Fibroblast of lung (primary cell): ENCODE measurements around the gene RBM38. TPM values are rescaled to one million over a fixed set of nuclear protein-coding genes. Genes with fewer than 3 reads are reported as not detected.

Source experiments
- DNase-seq, 2 donors: peaks; one replicate each; pipeline versions ENCODE4 v3.0.0 to v3.0.0-alpha.2; 2010; ENCODE audit warnings: low read depth in 2 of 2
- H2AFZ ChIP-seq: 2 replicates; pipeline ENCODE4 v1.5.1; 2012; ENCODE audit warnings: low read length, control low read depth, inconsistent platforms
- H3K27ac ChIP-seq: 2 replicates; pipeline ENCODE4 v1.5.1; 2011; ENCODE audit warnings: low read length, control low read depth; ENCODE audit not compliant: insufficient read depth
- H3K27me3 ChIP-seq: 2 replicates; pipeline ENCODE4 v1.5.1; 2011; ENCODE audit warnings: mild to moderate bottlenecking, low read length; ENCODE audit not compliant: control insufficient read depth, insufficient read depth
- H3K36me3 ChIP-seq: 2 replicates; pipeline ENCODE4 v1.5.1; 2011; ENCODE audit warnings: low read length; ENCODE audit not compliant: control insufficient read depth, insufficient read depth
- H3K4me1 ChIP-seq: 2 replicates; pipeline ENCODE4 v1.5.1; 2011; ENCODE audit warnings: low read length; ENCODE audit not compliant: control insufficient read depth, insufficient read depth; ENCODE audit errors: extremely low read depth
- H3K4me2 ChIP-seq: 2 replicates; pipeline ENCODE4 v1.5.1; 2011; ENCODE audit warnings: low read length, control low read depth; ENCODE audit not compliant: insufficient read depth; ENCODE audit errors: extremely low read depth
- H3K4me3 ChIP-seq, 4 experiments: fragments of 200-600 bp in 1 of 4; sonication (generic) in 1 of 4; replicated peaks in 1 of 4; 2 replicates each; pipeline ENCODE4 v1.5.1; 2011 to 2016; ENCODE audit warnings: low read length in 4 of 4, low read depth in 3 of 4, mild to moderate bottlenecking in 3 of 4, control low read depth in 2 of 4, inconsistent platforms in 1 of 4, mixed read lengths in 1 of 4; ENCODE audit not compliant: insufficient read depth in 1 of 4; ENCODE audit errors: control extremely low read depth in 1 of 4
- H3K79me2 ChIP-seq: 2 replicates; pipeline ENCODE4 v1.5.1; 2012; ENCODE audit warnings: mild to moderate bottlenecking, low read length, inconsistent platforms; ENCODE audit not compliant: control insufficient read depth, insufficient read depth
- H3K9ac ChIP-seq: 2 replicates; pipeline ENCODE4 v1.5.1; 2011; ENCODE audit warnings: mild to moderate bottlenecking, low read length, control low read depth; ENCODE audit not compliant: insufficient read depth
- H3K9me3 ChIP-seq: 2 replicates; pipeline ENCODE4 v1.5.1; 2012; ENCODE audit warnings: low read depth, low read length; ENCODE audit not compliant: control insufficient read depth, insufficient read depth
- H4K20me1 ChIP-seq: 2 replicates; pipeline ENCODE4 v1.5.1; 2011; ENCODE audit warnings: low read length; ENCODE audit not compliant: control insufficient read depth, insufficient read depth; ENCODE audit errors: extremely low read depth
- CTCF ChIP-seq, 2 donors: IDR thresholded peaks in 1 of 2; conservative IDR thresholded peaks in 1 of 2; 1 replicate in 1 of 2; 2 replicates in 1 of 2; pipeline ENCODE4 v1.5.1; 2011 to 2012; ENCODE audit warnings: low read length in 2 of 2, control low read depth in 1 of 2, inconsistent platforms in 1 of 2, low read depth in 1 of 2, mild to moderate bottlenecking in 1 of 2
- EZH2 ChIP-seq: IDR thresholded peaks from 2 replicates; pipeline ENCODE4 v1.5.1; 2012; ENCODE audit warnings: low read length, control low read depth, mild to moderate bottlenecking; ENCODE audit errors: missing control alignments
- polyA plus RNA-seq, 2 donors: library from polyadenylated mRNA; depleted of rRNA in 1 of 2; stranded (reverse) in 1 of 2; unstranded in 1 of 2; fragments of >200 nt; gene quantifications; 2 replicates each; pipeline ENCODE4 v1.2.1, GENCODE V29; 2011 to 2012; ENCODE audit warnings: missing spikeins in 1 of 2
- total RNA-seq: library from RNA; depleted of rRNA; stranded (reverse); fragments of >200 nt; gene quantifications from 2 replicates; pipeline ENCODE4 v1.2.1, GENCODE V29; 2014

The RBM38 gene
- total and polyA plus RNA-seq, 2 donors (not counting 1 experiment from before 2014, with no cell fraction given), result 3.9 to 7.9 TPM

- no peak for DNase-seq
- peaks cover 7% of the 10 kb centered on the region for H3K36me3 ChIP-seq
- H3K79me2 ChIP-seq, result no peaks in the 10 kb centered on the region
- H3K27ac ChIP-seq, result no peak overlapping the region
- H3K9ac ChIP-seq, result no peak overlapping the region
- no peaks in the 10 kb centered on the region for H3K9me3 ChIP-seq
- no peak overlapping the region for H3K4me3 ChIP-seq
- TF ChIP-seq CTCF (conservative IDR thresholded peaks at IDR 0.05 in 1 of 2, IDR thresholded peaks at IDR 0.05 in 1 of 2; ENCODE audit: low read depth in 1 of 2, low read length in 2 of 2) (no peak), EZH2 (no peak)
- no peak overlapping the region for H2AFZ ChIP-seq
- H3K4me2 ChIP-seq, result no peak overlapping the region
- H3K27me3 ChIP-seq, result no peaks in the 10 kb centered on the region
- H3K4me1 ChIP-seq, result peaks cover 3% of the 10 kb centered on the region
- H4K20me1 ChIP-seq, result no peaks in the 10 kb centered on the region
These were observed 6.5 kb downstream of the RBM38 start for GRCh38 chr20:57397693-57398108.

- Histone ChIP-seq H3K27ac (no peak overlapping the region), H3K4me2 (no peak overlapping the region), H3K27me3 (no peaks in the 10 kb centered on the region), H2AFZ (no peak overlapping the region), H3K4me1 (peaks cover 3% of the 10 kb centered on the region), H3K9ac (no peak overlapping the region), H3K4me3 (no peak overlapping the region), H3K79me2 (no peaks in the 10 kb centered on the region), H3K36me3 (peaks cover 7% of the 10 kb centered on the region), H3K9me3 (no peaks in the 10 kb centered on the region), H4K20me1 (no peaks in the 10 kb centered on the region)
- DNase-seq, result no peak
- TF ChIP-seq EZH2, result no peak
- TF ChIP-seq CTCF (conservative IDR thresholded peaks at IDR 0.05 in 1 of 2, IDR thresholded peaks at IDR 0.05 in 1 of 2; ENCODE audit: low read depth in 1 of 2, low read length in 2 of 2), result no peak
These were observed 7.1 kb downstream of the RBM38 start for GRCh38 chr20:57398231-57398821.

- no peaks in the 10 kb centered on the region for H4K20me1 ChIP-seq
- H3K9ac ChIP-seq, result no peak overlapping the region
- H3K36me3 ChIP-seq, result peaks cover 7% of the 10 kb centered on the region
- H3K4me2 ChIP-seq, result no peak overlapping the region
- H3K79me2 ChIP-seq, result no peaks in the 10 kb centered on the region
- no peaks in the 10 kb centered on the region for H3K27me3 ChIP-seq
- H3K4me3 ChIP-seq, result no peak overlapping the region
- H3K4me1 ChIP-seq, result peaks cover 3% of the 10 kb centered on the region
- no peak overlapping the region for H3K27ac ChIP-seq
- no peak overlapping the region for H2AFZ ChIP-seq
- no peak for TF ChIP-seq CTCF (conservative IDR thresholded peaks at IDR 0.05 in 1 of 2, IDR thresholded peaks at IDR 0.05 in 1 of 2; ENCODE audit: low read depth in 1 of 2, low read length in 2 of 2)
- no peak for TF ChIP-seq EZH2
- DNase-seq, result no peak
- H3K9me3 ChIP-seq, result no peaks in the 10 kb centered on the region
These were observed 7.8 kb downstream of the RBM38 start for GRCh38 chr20:57398901-57399535.
